Measurements from ENCODE around the gene POMGNT2. TPM values are rescaled to one million over a fixed set of nuclear protein-coding genes. Genes with fewer than 3 reads are reported as not detected.

POMGNT2 gene
- total and polyA plus RNA-seq, 4 donors = 5.8 to 6.6 (median 6.5) TPM

DNA sequence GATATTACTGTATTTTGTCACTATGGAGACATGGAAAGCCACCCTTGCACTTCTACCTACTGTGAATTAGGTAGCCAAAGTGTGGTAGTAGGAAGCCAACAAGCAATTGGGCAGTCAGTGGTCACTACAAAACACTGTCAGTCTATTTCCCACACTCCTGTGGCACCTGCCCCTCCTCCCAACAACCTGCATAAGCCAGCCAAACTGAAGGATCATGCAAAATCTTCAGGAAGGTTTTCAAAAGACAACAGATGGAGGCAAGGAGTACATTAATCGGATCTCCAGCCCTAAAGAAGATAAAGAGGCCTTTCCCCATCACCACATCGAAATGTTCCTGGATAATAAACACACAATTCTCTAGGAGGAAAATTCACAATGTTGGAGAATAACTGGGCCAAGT, 11.9 kb downstream of the POMGNT2 start:
- Histone ChIP-seq H3K4me1 (ENCODE audit: control insufficient read depth in 4 of 4, insufficient read depth in 4 of 4, low read length in 3 of 4) (peaks cover 0 to 1% (median 0%) of the 10 kb centered on the region in 4 donors), H3K9me3 (ENCODE audit: control insufficient read depth in 4 of 4, low read length in 3 of 4) (no peaks in the 10 kb centered on the region), H3K36me3 (ENCODE audit: control insufficient read depth in 4 of 4, insufficient read depth in 3 of 4, low read depth in 1 of 4, low read length in 3 of 4) (no peaks in the 10 kb centered on the region), H3K4me3 (ENCODE audit: low read depth in 1 of 3, low read length in 3 of 3) (no peak overlapping the region), H3K27me3 (ENCODE audit: control insufficient read depth in 4 of 4, insufficient read depth in 4 of 4, low read length in 3 of 4) (no peaks in the 10 kb centered on the region), H3K9ac (ENCODE audit: low read depth in 1 of 2, low read length in 2 of 2) (no peak overlapping the region), H3K27ac (ENCODE audit: low read depth in 1 of 2, low read length in 2 of 2) (no peak overlapping the region)
- TF ChIP-seq, protein P1, sequence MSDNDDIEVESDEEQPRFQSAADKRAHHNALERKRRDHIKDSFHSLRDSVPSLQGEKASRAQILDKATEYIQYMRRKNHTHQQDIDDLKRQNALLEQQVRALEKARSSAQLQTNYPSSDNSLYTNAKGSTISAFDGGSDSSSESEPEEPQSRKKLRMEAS (IDR thresholded peaks at IDR 0.05) = no peak
- no peak for TF ChIP-seq FOXA1 (IDR thresholded peaks at IDR 0.05)
- TF ChIP-seq FOXA2 (IDR thresholded peaks at IDR 0.05) = no peak
- no peak for TF ChIP-seq SP1 (IDR thresholded peaks at IDR 0.05)
- no peak for TF ChIP-seq HNF4A (conservative IDR thresholded peaks at IDR 0.05)
- TF ChIP-seq NR2F2 (IDR thresholded peaks at IDR 0.05) = no peak
- no peak for TF ChIP-seq TAF1 (conservative IDR thresholded peaks at IDR 0.05)
- TF ChIP-seq, protein P2, sequence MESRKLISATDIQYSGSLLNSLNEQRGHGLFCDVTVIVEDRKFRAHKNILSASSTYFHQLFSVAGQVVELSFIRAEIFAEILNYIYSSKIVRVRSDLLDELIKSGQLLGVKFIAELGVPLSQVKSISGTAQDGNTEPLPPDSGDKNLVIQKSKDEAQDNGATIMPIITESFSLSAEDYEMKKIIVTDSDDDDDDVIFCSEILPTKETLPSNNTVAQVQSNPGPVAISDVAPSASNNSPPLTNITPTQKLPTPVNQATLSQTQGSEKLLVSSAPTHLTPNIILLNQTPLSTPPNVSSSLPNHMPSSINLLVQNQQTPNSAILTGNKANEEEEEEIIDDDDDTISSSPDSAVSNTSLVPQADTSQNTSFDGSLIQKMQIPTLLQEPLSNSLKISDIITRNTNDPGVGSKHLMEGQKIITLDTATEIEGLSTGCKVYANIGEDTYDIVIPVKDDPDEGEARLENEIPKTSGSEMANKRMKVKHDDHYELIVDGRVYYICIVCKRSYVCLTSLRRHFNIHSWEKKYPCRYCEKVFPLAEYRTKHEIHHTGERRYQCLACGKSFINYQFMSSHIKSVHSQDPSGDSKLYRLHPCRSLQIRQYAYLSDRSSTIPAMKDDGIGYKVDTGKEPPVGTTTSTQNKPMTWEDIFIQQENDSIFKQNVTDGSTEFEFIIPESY (IDR thresholded peaks at IDR 0.05) = no peak
- TF ChIP-seq GABPA (IDR thresholded peaks at IDR 0.05 in 1 of 2, conservative IDR thresholded peaks at IDR 0.05 in 1 of 2) = no peak
- no peak for TF ChIP-seq EGR1 (IDR thresholded peaks at IDR 0.05; ENCODE audit: low read depth in 2 of 2)
- no peak for TF ChIP-seq RXRA (IDR thresholded peaks at IDR 0.05)
- TF ChIP-seq, protein P3, sequence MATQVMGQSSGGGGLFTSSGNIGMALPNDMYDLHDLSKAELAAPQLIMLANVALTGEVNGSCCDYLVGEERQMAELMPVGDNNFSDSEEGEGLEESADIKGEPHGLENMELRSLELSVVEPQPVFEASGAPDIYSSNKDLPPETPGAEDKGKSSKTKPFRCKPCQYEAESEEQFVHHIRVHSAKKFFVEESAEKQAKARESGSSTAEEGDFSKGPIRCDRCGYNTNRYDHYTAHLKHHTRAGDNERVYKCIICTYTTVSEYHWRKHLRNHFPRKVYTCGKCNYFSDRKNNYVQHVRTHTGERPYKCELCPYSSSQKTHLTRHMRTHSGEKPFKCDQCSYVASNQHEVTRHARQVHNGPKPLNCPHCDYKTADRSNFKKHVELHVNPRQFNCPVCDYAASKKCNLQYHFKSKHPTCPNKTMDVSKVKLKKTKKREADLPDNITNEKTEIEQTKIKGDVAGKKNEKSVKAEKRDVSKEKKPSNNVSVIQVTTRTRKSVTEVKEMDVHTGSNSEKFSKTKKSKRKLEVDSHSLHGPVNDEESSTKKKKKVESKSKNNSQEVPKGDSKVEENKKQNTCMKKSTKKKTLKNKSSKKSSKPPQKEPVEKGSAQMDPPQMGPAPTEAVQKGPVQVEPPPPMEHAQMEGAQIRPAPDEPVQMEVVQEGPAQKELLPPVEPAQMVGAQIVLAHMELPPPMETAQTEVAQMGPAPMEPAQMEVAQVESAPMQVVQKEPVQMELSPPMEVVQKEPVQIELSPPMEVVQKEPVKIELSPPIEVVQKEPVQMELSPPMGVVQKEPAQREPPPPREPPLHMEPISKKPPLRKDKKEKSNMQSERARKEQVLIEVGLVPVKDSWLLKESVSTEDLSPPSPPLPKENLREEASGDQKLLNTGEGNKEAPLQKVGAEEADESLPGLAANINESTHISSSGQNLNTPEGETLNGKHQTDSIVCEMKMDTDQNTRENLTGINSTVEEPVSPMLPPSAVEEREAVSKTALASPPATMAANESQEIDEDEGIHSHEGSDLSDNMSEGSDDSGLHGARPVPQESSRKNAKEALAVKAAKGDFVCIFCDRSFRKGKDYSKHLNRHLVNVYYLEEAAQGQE (IDR thresholded peaks at IDR 0.05) = no peak
- TF ChIP-seq, protein P4, sequence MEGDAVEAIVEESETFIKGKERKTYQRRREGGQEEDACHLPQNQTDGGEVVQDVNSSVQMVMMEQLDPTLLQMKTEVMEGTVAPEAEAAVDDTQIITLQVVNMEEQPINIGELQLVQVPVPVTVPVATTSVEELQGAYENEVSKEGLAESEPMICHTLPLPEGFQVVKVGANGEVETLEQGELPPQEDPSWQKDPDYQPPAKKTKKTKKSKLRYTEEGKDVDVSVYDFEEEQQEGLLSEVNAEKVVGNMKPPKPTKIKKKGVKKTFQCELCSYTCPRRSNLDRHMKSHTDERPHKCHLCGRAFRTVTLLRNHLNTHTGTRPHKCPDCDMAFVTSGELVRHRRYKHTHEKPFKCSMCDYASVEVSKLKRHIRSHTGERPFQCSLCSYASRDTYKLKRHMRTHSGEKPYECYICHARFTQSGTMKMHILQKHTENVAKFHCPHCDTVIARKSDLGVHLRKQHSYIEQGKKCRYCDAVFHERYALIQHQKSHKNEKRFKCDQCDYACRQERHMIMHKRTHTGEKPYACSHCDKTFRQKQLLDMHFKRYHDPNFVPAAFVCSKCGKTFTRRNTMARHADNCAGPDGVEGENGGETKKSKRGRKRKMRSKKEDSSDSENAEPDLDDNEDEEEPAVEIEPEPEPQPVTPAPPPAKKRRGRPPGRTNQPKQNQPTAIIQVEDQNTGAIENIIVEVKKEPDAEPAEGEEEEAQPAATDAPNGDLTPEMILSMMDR (IDR thresholded peaks at IDR 0.05; ENCODE audit: low read depth, low read length, missing input control) = no peak
- WGBS = 97% methylated on average over 2 of the region's 2 CpGs
- no peak for DNase-seq (ENCODE audit: low spot score)

DNA sequence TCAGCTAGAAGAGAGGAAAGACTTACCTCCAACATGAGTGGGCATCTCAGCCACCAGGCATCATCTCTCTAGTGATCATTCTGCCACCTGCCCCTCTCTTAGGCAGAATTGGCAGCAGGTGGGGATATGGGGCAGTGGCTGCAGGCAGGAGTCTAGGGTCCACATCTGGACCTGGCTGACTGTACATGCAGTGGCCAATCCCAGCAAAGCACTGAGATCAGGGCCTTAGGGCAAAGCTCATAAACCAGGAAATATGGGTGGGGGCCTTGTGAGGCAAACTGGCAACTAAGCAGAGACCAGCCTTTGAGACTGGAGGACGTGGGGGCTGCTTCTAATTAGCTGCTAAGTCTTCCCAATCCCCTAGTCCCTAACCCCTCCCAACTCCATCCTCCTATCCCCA, 12.9 kb downstream of the POMGNT2 start:
- Histone ChIP-seq H3K27me3 (ENCODE audit: control insufficient read depth in 4 of 4, insufficient read depth in 4 of 4, low read length in 3 of 4) (no peaks in the 10 kb centered on the region), H3K4me1 (ENCODE audit: control insufficient read depth in 4 of 4, insufficient read depth in 4 of 4, low read length in 3 of 4) (peaks cover 0 to 1% (median 0%) of the 10 kb centered on the region in 4 donors), H3K4me3 (ENCODE audit: low read depth in 1 of 3, low read length in 3 of 3) (no peak overlapping the region), H3K9me3 (ENCODE audit: control insufficient read depth in 4 of 4, low read length in 3 of 4) (no peaks in the 10 kb centered on the region), H3K36me3 (ENCODE audit: control insufficient read depth in 4 of 4, insufficient read depth in 3 of 4, low read depth in 1 of 4, low read length in 3 of 4) (no peaks in the 10 kb centered on the region), H3K9ac (ENCODE audit: low read depth in 1 of 2, low read length in 2 of 2) (no peak overlapping the region), H3K27ac (ENCODE audit: low read depth in 1 of 2, low read length in 2 of 2) (no peak overlapping the region)
- TF ChIP-seq GABPA (IDR thresholded peaks at IDR 0.05 in 1 of 2, conservative IDR thresholded peaks at IDR 0.05 in 1 of 2) (no peak), RXRA (IDR thresholded peaks at IDR 0.05) (no peak)
- TF ChIP-seq, protein P2 (IDR thresholded peaks at IDR 0.05) = no peak
- TF ChIP-seq, protein P4 (IDR thresholded peaks at IDR 0.05; ENCODE audit: low read depth, low read length, missing input control) = no peak
- TF ChIP-seq, protein P3 (IDR thresholded peaks at IDR 0.05) = no peak
- 84% methylated on average over 1 of the region's 1 CpG for WGBS
- DNase-seq (ENCODE audit: low spot score) = no peak

Measured in liver (tissue), 9 donors.